Neural cell (in vitro differentiated cells): ENCODE results near the gene SLC6A17. TPM values are rescaled to one million over a fixed set of nuclear protein-coding genes. Genes with fewer than 3 reads are reported as not detected.

Experiments used
- H2AFZ ChIP-seq: fragments of 200-600, 300-800 bp; sonication (generic), shearing (Covaris generic); 2 replicates; pipeline ENCODE4 v1.6.0; 2014; ENCODE audit warnings: low read depth, mild to moderate bottlenecking, antibody characterized with exemption, low read length, moderate library complexity
- H3F3A ChIP-seq: fragments of 200-600 bp; shearing (Covaris generic); 2 replicates; pipeline ENCODE4 v1.6.1; 2016; ENCODE audit warnings: mild to moderate bottlenecking, moderate library complexity, mixed read lengths, antibody characterized with exemption, low read length; ENCODE audit not compliant: insufficient read depth, poor library complexity, severe bottlenecking
- H3K27ac ChIP-seq: fragments of 200-600, 300-800 bp; sonication (generic), shearing (Covaris generic); 2 replicates; pipeline ENCODE4 v1.5.1; 2014; ENCODE audit warnings: mild to moderate bottlenecking, low read length, moderate library complexity
- H3K27me3 ChIP-seq: fragments of 300-800, 200-600 bp; sonication (generic), shearing (Covaris generic); 2 replicates; pipeline ENCODE4 v1.6.0; 2014; ENCODE audit warnings: mild to moderate bottlenecking, low read depth, low read length, moderate library complexity; ENCODE audit not compliant: insufficient read depth
- H3K36me3 ChIP-seq: fragments of 300-800, 200-600 bp; sonication (generic), shearing (Covaris generic); 2 replicates; pipeline ENCODE4 v1.5.1; 2014; ENCODE audit warnings: mild to moderate bottlenecking, antibody characterized with exemption, low read length, moderate library complexity; ENCODE audit not compliant: insufficient read depth
- H3K4me2 ChIP-seq: fragments of 300-800, 200-600 bp; sonication (generic), shearing (Covaris generic); 2 replicates; pipeline ENCODE4 v1.6.0; 2014; ENCODE audit warnings: mild to moderate bottlenecking, low read length
- H3K4me3 ChIP-seq: fragments of 300-800, 200-600 bp; sonication (generic), shearing (Covaris generic); 2 replicates; pipeline ENCODE4 v1.5.1; 2014; ENCODE audit warnings: mild to moderate bottlenecking, low read length, moderate library complexity
- H3K79me2 ChIP-seq: fragments of 200-600 bp; shearing (Covaris generic); replicated peaks from 2 replicates; pipeline ENCODE4 v1.6.0; 2014; ENCODE audit warnings: mild to moderate bottlenecking, low read length, moderate library complexity; ENCODE audit not compliant: insufficient read depth
- H3K9ac ChIP-seq: fragments of 300-800, 200-600 bp; sonication (generic), shearing (Covaris generic); 2 replicates; pipeline ENCODE4 v1.6.1; 2016; ENCODE audit warnings: mild to moderate bottlenecking, low read length, mixed read lengths
- H3K9me2 ChIP-seq: fragments of 200-600 bp; shearing (Covaris generic); 2 replicates; pipeline ENCODE4 v1.6.1; 2016; ENCODE audit warnings: mild to moderate bottlenecking, low read length, mixed read lengths; ENCODE audit not compliant: insufficient read depth
- H3K9me3 ChIP-seq: fragments of 200-600, 300-800 bp; sonication (generic), shearing (Covaris generic); 2 replicates; pipeline ENCODE4 v1.6.1; 2016; ENCODE audit warnings: mild to moderate bottlenecking, mixed run types, low read length, moderate library complexity, mixed read lengths
- H4K20me1 ChIP-seq: fragments of 200-600 bp; shearing (Covaris generic); 2 replicates; pipeline ENCODE4 v1.6.1; 2016; ENCODE audit warnings: mild to moderate bottlenecking, mixed run types; ENCODE audit not compliant: insufficient read depth
- EP300 ChIP-seq: fragments of 450-650 bp; conservative IDR thresholded peaks from 2 replicates; pipeline ENCODE4 v1.6.1; 2014; ENCODE audit warnings: antibody characterized with exemption, mild to moderate bottlenecking, moderate library complexity; ENCODE audit not compliant: poor library complexity, severe bottlenecking
- EZH2 ChIP-seq: fragments of 200-600, 300-800 bp; shearing (Covaris generic), sonication (generic); IDR thresholded peaks from 2 replicates; pipeline ENCODE4 v1.6.1; 2014; ENCODE audit warnings: antibody characterized with exemption, low read length, borderline replicate concordance, mild to moderate bottlenecking; ENCODE audit not compliant: insufficient read depth, poor library complexity, severe bottlenecking
- MXI1 ChIP-seq: fragments of 450-650 bp; conservative IDR thresholded peaks from 2 replicates; pipeline ENCODE4 v1.6.1; 2014; ENCODE audit warnings: antibody characterized with exemption, mild to moderate bottlenecking; ENCODE audit not compliant: poor library complexity, severe bottlenecking
- POLR2AphosphoS5 ChIP-seq: IDR thresholded peaks from 2 replicates; pipeline ENCODE4 v1.6.1; 2012
- RAD21 ChIP-seq: fragments of 450-650 bp; conservative IDR thresholded peaks from 2 replicates; pipeline ENCODE4 v1.6.1; 2014; ENCODE audit warnings: antibody characterized with exemption, mild to moderate bottlenecking, moderate library complexity
- SMC3 ChIP-seq: fragments of 450-650 bp; conservative IDR thresholded peaks from 2 replicates; pipeline ENCODE4 v1.6.1; 2014; ENCODE audit warnings: antibody characterized with exemption, mild to moderate bottlenecking, moderate library complexity; ENCODE audit not compliant: poor library complexity
- TAF1 ChIP-seq: IDR thresholded peaks from 2 replicates; pipeline ENCODE4 v1.6.1; 2012; ENCODE audit warnings: low read depth
- polyA plus RNA-seq: library from polyadenylated mRNA; depleted of rRNA; stranded (reverse); fragments of >200 nt; gene quantifications from 2 replicates; pipeline ENCODE4 v1.2.3, GENCODE V29; 2014
- TF ChIP-seq, protein P1 (sequence below): fragments of 450-650 bp; IDR thresholded peaks from 2 replicates; pipeline ENCODE4 v1.5.1; 2014; ENCODE audit warnings: antibody characterized with exemption, mild to moderate bottlenecking, moderate library complexity; ENCODE audit not compliant: poor library complexity, severe bottlenecking
- TF ChIP-seq, protein P2 (sequence below): IDR thresholded peaks from 2 replicates; pipeline ENCODE4 v1.6.1; 2012; ENCODE audit warnings: borderline replicate concordance

The SLC6A17 gene
- polyA plus RNA-seq, 1 donor from 2014 or later = 3.5 TPM

DNA sequence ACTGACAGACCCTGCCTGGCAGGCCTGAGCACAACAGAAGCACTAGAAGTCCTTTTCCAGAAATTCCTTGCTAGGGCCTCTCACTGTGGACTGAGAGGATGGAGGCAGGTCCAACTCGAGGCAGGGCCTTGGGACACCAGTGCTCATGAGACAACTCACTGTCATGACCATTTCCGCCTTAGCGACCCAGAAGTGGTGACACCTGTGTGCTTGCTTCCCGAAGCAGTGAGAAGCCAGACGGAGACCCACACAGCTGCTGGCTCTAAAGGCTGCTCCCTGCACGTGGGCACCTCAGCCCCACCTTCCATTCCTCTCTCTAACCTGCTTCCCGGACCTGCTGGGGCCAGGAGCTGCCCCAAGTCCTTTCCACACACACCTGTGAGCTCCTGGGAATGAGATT lies 92.9 kb downstream of the SLC6A17 start:
- H3K27ac ChIP-seq = no peak overlapping the region
- H3K36me3 ChIP-seq = no peaks in the 10 kb centered on the region
- H3K9me3 ChIP-seq = no peaks in the 10 kb centered on the region
- H3K79me2 ChIP-seq = no peaks in the 10 kb centered on the region
- H3K4me3 ChIP-seq = no peak overlapping the region
- no peaks in the 10 kb centered on the region for H3K9me2 ChIP-seq
- no peaks in the 10 kb centered on the region for H3F3A ChIP-seq
- no peaks in the 10 kb centered on the region for H3K27me3 ChIP-seq
- TF ChIP-seq TAF1 = no peak
- TF ChIP-seq EP300 = no peak
- TF ChIP-seq, protein P1, sequence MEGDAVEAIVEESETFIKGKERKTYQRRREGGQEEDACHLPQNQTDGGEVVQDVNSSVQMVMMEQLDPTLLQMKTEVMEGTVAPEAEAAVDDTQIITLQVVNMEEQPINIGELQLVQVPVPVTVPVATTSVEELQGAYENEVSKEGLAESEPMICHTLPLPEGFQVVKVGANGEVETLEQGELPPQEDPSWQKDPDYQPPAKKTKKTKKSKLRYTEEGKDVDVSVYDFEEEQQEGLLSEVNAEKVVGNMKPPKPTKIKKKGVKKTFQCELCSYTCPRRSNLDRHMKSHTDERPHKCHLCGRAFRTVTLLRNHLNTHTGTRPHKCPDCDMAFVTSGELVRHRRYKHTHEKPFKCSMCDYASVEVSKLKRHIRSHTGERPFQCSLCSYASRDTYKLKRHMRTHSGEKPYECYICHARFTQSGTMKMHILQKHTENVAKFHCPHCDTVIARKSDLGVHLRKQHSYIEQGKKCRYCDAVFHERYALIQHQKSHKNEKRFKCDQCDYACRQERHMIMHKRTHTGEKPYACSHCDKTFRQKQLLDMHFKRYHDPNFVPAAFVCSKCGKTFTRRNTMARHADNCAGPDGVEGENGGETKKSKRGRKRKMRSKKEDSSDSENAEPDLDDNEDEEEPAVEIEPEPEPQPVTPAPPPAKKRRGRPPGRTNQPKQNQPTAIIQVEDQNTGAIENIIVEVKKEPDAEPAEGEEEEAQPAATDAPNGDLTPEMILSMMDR = no peak
- no peak for TF ChIP-seq POLR2AphosphoS5
- TF ChIP-seq RAD21 = no peak
- no peak for TF ChIP-seq MXI1
- TF ChIP-seq EZH2 = no peak
- no peak for TF ChIP-seq SMC3
- TF ChIP-seq, protein P2, sequence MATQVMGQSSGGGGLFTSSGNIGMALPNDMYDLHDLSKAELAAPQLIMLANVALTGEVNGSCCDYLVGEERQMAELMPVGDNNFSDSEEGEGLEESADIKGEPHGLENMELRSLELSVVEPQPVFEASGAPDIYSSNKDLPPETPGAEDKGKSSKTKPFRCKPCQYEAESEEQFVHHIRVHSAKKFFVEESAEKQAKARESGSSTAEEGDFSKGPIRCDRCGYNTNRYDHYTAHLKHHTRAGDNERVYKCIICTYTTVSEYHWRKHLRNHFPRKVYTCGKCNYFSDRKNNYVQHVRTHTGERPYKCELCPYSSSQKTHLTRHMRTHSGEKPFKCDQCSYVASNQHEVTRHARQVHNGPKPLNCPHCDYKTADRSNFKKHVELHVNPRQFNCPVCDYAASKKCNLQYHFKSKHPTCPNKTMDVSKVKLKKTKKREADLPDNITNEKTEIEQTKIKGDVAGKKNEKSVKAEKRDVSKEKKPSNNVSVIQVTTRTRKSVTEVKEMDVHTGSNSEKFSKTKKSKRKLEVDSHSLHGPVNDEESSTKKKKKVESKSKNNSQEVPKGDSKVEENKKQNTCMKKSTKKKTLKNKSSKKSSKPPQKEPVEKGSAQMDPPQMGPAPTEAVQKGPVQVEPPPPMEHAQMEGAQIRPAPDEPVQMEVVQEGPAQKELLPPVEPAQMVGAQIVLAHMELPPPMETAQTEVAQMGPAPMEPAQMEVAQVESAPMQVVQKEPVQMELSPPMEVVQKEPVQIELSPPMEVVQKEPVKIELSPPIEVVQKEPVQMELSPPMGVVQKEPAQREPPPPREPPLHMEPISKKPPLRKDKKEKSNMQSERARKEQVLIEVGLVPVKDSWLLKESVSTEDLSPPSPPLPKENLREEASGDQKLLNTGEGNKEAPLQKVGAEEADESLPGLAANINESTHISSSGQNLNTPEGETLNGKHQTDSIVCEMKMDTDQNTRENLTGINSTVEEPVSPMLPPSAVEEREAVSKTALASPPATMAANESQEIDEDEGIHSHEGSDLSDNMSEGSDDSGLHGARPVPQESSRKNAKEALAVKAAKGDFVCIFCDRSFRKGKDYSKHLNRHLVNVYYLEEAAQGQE = no peak
- no peaks in the 10 kb centered on the region for H4K20me1 ChIP-seq
- H2AFZ ChIP-seq = no peak overlapping the region
- no peak overlapping the region for H3K4me2 ChIP-seq
- no peak overlapping the region for H3K9ac ChIP-seq

DNA sequence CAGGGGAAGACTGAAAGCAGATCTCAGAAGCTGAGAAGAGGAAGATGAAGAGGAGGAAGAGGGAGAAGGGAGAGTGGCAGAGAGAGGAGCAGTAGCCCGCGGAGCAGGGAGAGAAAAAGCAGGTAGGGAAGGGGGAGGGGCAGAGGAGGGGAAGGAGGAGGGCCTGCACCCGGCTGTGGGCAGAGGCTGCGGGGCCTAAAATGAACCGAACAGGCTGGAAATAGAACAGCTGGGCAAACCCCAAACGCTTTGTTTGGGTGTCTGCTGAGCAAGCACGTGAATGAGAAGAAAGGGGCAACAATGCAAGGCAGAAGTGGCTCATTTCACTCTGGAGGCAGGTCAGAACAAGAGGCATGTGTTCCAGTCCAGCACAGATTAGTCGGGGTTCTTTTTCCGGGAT lies 93.3 kb downstream of the SLC6A17 start:
- Histone ChIP-seq H3K27me3 (no peaks in the 10 kb centered on the region), H3K27ac (no peak overlapping the region), H3K79me2 (no peaks in the 10 kb centered on the region), H3K9me2 (no peaks in the 10 kb centered on the region), H4K20me1 (no peaks in the 10 kb centered on the region), H3K4me2 (no peak overlapping the region), H3K4me3 (no peak overlapping the region), H3K9ac (no peak overlapping the region), H2AFZ (no peak overlapping the region), H3K36me3 (no peaks in the 10 kb centered on the region), H3F3A (no peaks in the 10 kb centered on the region), H3K9me3 (no peaks in the 10 kb centered on the region)
- TF ChIP-seq RAD21 (no peak), POLR2AphosphoS5 (no peak), EP300 (no peak), SMC3 (no peak), EZH2 (no peak), MXI1 (no peak), TAF1 (no peak)
- TF ChIP-seq, protein P2 = no peak
- TF ChIP-seq, protein P1 = no peak
